Activated T-helper 1 cell treated with anti-CD3 and anti-CD28 coated beads, Interleukin-12 subunit alpha, Interleukin-12 subunit beta, Interleukin-2, Interleukin-4 antibody, amounts not matched to agents 30 ng/mL and 10 ng/mL and 1 ng/mL, durations not matched to agents 14 hours and 24 hours and 36 hours (primary cell): Measurements from ENCODE around the gene CASZ1. TPM values are rescaled to one million over a fixed set of nuclear protein-coding genes. Genes with fewer than 3 reads are reported as not detected.

ENCODE experiments used
- DNase-seq: peaks from one replicate; pipeline ENCODE4 v3.0.0; 2021; ENCODE audit warnings: low spot score
- H3K27ac Mint-ChIP-seq: one replicate; pipeline ENCODE4 v1.8.0; 2021; ENCODE audit warnings: mild to moderate bottlenecking, mixed read lengths
- H3K27me3 Mint-ChIP-seq: one replicate; pipeline ENCODE4 v1.8.0; 2022; ENCODE audit warnings: mild to moderate bottlenecking, moderate library complexity, mixed read lengths; ENCODE audit not compliant: insufficient read depth
- H3K36me3 Mint-ChIP-seq: one replicate; pipeline ENCODE4 v1.8.0; 2021; ENCODE audit warnings: low read depth, mixed read lengths
- H3K4me1 Mint-ChIP-seq: one replicate; pipeline ENCODE4 v1.8.0; 2021; ENCODE audit warnings: low read depth, mixed read lengths
- H3K4me3 Mint-ChIP-seq: one replicate; pipeline ENCODE4 v1.8.0; 2021; ENCODE audit warnings: mild to moderate bottlenecking, moderate library complexity, mixed read lengths
- H3K9me3 Mint-ChIP-seq: one replicate; pipeline ENCODE4 v1.8.0; 2021; ENCODE audit warnings: mixed read lengths
- intact Hi-C: fragments of 100-400 bp; cut with micrococcal nuclease; formaldehyde crosslinking; loops from one replicate; pipeline ENCODE4 v1.15.1; 2024
- total RNA-seq: library from RNA; stranded (reverse); gene quantifications from 2 replicates; pipeline ENCODE4 v1.2.3, GENCODE V29; 2022

CASZ1 gene
- total RNA-seq, 1 donor from 2014 or later: 11.7 TPM

GRCh38 chr1:10662090-10662688 lies 134.3 kb downstream of the CASZ1 start:
- Mint-ChIP-seq H3K27ac (no peak overlapping the region), H3K27me3 (no peaks in the 10 kb centered on the region), H3K9me3 (no peaks in the 10 kb centered on the region), H3K36me3 (no peaks in the 10 kb centered on the region), H3K4me3 (no peak overlapping the region), H3K4me1 (no peaks in the 10 kb centered on the region)
- intact Hi-C loops: no loop called here
- DNase-seq: no peak

- Mint-ChIP-seq H3K27ac (no peak overlapping the region), H3K27me3 (no peaks in the 10 kb centered on the region)
Measured at GRCh38 chr1:10661453-10661852, 135.0 kb downstream of the CASZ1 start.

DNA sequence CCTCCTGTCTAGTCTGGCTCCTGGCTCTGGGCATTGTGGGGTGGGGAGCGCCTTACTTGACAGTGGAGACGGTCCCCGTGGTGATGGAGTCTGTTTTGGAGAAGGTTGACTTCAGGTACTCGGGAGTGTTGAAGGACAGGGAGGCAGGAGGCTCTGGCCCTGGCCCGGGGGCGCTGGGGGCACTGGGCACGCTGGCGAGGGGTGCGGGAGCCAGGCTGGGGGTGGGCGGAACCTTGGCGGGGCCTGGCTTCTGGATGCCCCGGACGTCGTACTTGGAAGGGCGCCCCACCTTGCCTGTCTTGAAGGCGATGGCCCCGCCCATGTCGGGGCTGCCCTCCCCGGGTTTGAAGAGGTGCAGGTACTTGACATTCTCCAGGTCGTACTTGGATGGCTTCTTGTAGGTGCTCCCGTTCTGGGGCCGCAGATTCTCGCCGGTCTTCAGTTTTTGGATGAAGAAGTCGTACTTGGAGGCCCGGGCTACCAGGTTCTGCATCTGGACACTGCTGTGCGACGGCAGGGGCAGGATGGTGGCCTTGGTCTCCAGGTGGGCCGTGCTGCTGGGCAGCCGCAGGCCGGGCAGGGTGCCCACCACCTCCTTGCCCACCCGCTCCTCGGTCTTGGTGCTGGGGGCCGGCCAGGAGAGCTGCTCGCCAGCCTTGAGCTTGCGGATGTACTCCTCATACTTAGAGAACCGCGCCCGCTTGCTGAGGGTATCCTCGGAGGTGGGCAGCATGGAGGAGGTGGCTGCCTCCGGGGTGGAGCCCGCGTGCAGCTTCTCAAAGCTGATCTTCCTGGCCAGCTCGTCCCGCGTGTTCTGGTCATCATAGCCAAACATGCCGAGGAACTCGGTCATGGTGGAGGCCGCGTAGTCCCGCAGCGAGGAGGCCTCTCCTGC lies 136.6 kb downstream of the CASZ1 start:
- Mint-ChIP-seq H3K27me3 (no peaks in the 10 kb centered on the region), H3K4me1 (no peaks in the 10 kb centered on the region), H3K36me3 (no peaks in the 10 kb centered on the region), H3K9me3 (no peaks in the 10 kb centered on the region), H3K4me3 (no peak overlapping the region), H3K27ac (no peak overlapping the region)
- no peak for DNase-seq
- intact Hi-C loops: no loop called here

More at GRCh38 chr1:10661453-10661852, 135.0 kb downstream of the CASZ1 start:
- H3K4me3 Mint-ChIP-seq: no peak overlapping the region
- no peaks in the 10 kb centered on the region for H3K4me1 Mint-ChIP-seq
- no peak for DNase-seq
- H3K9me3 Mint-ChIP-seq: no peaks in the 10 kb centered on the region
- no peaks in the 10 kb centered on the region for H3K36me3 Mint-ChIP-seq
- intact Hi-C loops: no loop called here

DNA sequence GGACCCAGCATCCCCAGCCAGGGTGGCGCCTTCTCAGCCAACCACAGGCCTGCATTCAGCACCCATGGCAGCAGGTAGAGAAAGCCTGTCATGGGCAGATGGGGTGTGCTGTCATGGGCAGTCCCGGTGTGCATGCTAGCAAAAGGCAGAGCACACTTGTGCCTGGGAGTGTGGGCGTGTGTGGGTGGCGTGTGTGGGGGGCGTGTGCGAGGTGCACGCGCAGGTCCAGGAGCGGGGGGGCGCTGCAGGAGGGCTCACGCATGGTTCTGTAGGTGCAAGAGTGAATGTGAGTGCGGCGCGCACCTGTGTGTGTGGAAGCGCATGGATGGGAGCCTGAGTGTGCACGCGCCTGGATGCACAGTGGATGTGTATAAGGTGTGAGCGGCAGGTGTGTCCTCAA lies 137.2 kb downstream of the CASZ1 start:
- intact Hi-C loops: no loop called here

GRCh38 chr1:10658396-10659066 lies 137.9 kb downstream of the CASZ1 start:
- Mint-ChIP-seq H3K4me3 (no peak overlapping the region), H3K36me3 (no peaks in the 10 kb centered on the region), H3K4me1 (no peaks in the 10 kb centered on the region), H3K9me3 (no peaks in the 10 kb centered on the region), H3K27ac (no peak overlapping the region), H3K27me3 (no peaks in the 10 kb centered on the region)
- DNase-seq: no peak
- intact Hi-C loops: no loop called here

More for the DNA sequence above, 137.2 kb downstream of the CASZ1 start:
- no peaks in the 10 kb centered on the region for H3K9me3 Mint-ChIP-seq
- no peaks in the 10 kb centered on the region for H3K36me3 Mint-ChIP-seq
- no peaks in the 10 kb centered on the region for H3K27me3 Mint-ChIP-seq
- H3K4me3 Mint-ChIP-seq: no peak overlapping the region
- H3K4me1 Mint-ChIP-seq: no peaks in the 10 kb centered on the region
- H3K27ac Mint-ChIP-seq: no peak overlapping the region
- no peak for DNase-seq

DNA sequence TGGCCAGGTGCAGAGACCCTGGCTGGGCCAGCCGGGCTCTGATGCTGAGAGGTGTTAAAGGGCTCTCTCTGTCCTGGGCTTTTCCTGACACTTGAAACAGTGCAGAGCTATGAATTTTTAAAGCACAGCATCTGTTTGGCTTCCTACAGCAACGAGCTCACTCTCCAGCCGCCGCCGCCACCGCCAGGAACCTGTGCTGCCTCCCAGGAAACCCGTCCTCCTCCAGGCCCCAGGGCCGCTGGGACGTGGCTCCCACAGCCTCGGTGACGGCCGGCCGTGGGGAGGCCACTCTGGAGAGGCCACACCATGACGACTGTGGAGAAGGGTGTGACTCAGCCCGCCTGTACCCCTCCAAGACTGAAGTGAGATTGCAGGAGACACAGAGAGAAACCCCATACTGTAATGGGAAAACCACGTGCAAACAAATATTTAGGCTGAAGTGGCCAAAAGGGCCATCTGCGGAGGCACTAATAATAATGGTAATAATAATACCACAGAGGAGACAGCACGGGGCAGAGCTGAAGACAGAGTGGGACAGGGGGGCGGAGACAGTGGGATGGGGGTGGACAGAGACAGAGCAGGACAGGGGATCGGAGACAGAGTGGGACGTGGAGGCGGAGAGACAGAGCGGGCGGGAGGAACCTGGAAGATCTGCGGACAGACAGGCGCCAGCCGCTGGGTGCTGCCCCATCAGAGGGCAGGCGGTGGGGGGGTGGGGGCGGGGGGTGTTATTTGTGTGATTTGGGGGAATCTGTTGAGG lies 139.2 kb downstream of the CASZ1 start:
- Mint-ChIP-seq H3K9me3 (no peaks in the 10 kb centered on the region), H3K4me3 (no peak overlapping the region), H3K4me1 (no peaks in the 10 kb centered on the region), H3K27ac (no peak overlapping the region), H3K36me3 (no peaks in the 10 kb centered on the region), H3K27me3 (no peaks in the 10 kb centered on the region)
- DNase-seq: no peak
- intact Hi-C loops: no loop called here

DNA sequence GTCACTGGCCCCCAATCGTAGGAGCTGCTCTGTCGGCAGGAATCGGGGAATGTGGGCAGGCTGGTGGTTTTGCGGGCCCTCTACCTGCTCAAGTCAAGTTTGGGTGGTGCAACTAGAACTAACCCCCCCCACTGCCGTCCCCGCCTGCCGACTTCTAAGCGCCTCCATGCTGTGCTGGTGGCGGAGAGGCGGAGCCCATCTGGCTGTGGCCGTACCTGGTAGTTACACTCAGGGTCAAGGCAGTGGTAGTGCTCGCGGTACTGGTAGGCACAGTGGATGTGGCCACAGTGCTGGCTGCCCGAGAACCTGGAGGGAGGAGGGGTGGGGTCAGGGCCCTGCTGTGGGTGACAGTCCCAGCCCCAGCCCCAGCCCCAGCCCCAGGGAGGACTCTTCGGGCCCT lies 140.0 kb downstream of the CASZ1 start:
- no peak overlapping the region for H3K4me3 Mint-ChIP-seq
- H3K36me3 Mint-ChIP-seq: no peaks in the 10 kb centered on the region
- no peak for DNase-seq
- no peaks in the 10 kb centered on the region for H3K9me3 Mint-ChIP-seq
- H3K27me3 Mint-ChIP-seq: no peaks in the 10 kb centered on the region
- intact Hi-C loops: no loop called here
- H3K27ac Mint-ChIP-seq: no peak overlapping the region
- H3K4me1 Mint-ChIP-seq: no peaks in the 10 kb centered on the region

DNA sequence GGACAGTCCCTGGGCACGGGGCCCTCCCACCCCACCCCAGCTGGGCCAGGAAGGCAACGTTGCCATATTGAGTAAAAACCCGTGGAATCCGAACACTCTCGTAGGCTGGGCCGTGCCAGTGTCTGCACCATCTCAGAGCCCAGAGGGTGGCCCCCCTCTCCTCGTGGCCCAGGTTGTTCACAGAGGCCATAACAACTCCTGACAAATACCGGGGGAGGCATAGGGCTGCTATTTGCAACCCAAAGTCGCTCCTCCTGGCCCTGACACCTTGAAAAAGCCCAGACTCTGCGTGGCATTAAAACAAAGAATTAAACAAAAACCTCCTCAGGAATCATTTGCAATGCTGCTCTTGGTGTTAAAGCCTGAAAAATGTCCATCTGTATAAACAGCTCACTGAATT lies 141.4 kb downstream of the CASZ1 start:
- no peaks in the 10 kb centered on the region for H3K36me3 Mint-ChIP-seq
- no peaks in the 10 kb centered on the region for H3K4me1 Mint-ChIP-seq
- H3K27ac Mint-ChIP-seq: no peak overlapping the region
- no peak overlapping the region for H3K4me3 Mint-ChIP-seq
- no peak for DNase-seq
- no peaks in the 10 kb centered on the region for H3K9me3 Mint-ChIP-seq
- no peaks in the 10 kb centered on the region for H3K27me3 Mint-ChIP-seq
- intact Hi-C loops: no loop called here

GRCh38 chr1:10653370-10654125 lies 142.9 kb downstream of the CASZ1 start:
- Mint-ChIP-seq H3K4me1 (no peaks in the 10 kb centered on the region), H3K27me3 (no peaks in the 10 kb centered on the region), H3K9me3 (no peaks in the 10 kb centered on the region), H3K36me3 (no peaks in the 10 kb centered on the region), H3K27ac (no peak overlapping the region), H3K4me3 (no peak overlapping the region)
- intact Hi-C loops: no loop called here
- DNase-seq: no peak

- H3K27ac Mint-ChIP-seq: no peak overlapping the region
- no peaks in the 10 kb centered on the region for H3K36me3 Mint-ChIP-seq
- no peaks in the 10 kb centered on the region for H3K27me3 Mint-ChIP-seq
- H3K4me3 Mint-ChIP-seq: no peak overlapping the region
- no peaks in the 10 kb centered on the region for H3K4me1 Mint-ChIP-seq
- H3K9me3 Mint-ChIP-seq: no peaks in the 10 kb centered on the region
- intact Hi-C loops: no loop called here
- no peak for DNase-seq
Measured at GRCh38 chr1:10652626-10653025, 143.8 kb downstream of the CASZ1 start.

- H3K36me3 Mint-ChIP-seq: no peaks in the 10 kb centered on the region
- H3K4me1 Mint-ChIP-seq: no peaks in the 10 kb centered on the region
- no peaks in the 10 kb centered on the region for H3K9me3 Mint-ChIP-seq
- H3K27me3 Mint-ChIP-seq: no peaks in the 10 kb centered on the region
- no peak overlapping the region for H3K4me3 Mint-ChIP-seq
- DNase-seq: no peak
- intact Hi-C loops: no loop called here
- H3K27ac Mint-ChIP-seq: no peak overlapping the region
Measured at GRCh38 chr1:10651793-10652192, 144.7 kb downstream of the CASZ1 start.

GRCh38 chr1:10651389-10651766 lies 145.1 kb downstream of the CASZ1 start:
- no peaks in the 10 kb centered on the region for H3K36me3 Mint-ChIP-seq
- DNase-seq: no peak

More at GRCh38 chr1:10651389-10651766, 145.1 kb downstream of the CASZ1 start:
- Mint-ChIP-seq H3K9me3 (no peaks in the 10 kb centered on the region), H3K27ac (no peak overlapping the region), H3K27me3 (no peaks in the 10 kb centered on the region), H3K4me1 (no peaks in the 10 kb centered on the region), H3K4me3 (no peak overlapping the region)
- intact Hi-C loops: no loop called here
